Hematopoietic multipotent progenitor cell (in vitro differentiated cells): ENCODE measurements around the gene TLR5. TPM values are rescaled to one million over a fixed set of nuclear protein-coding genes. Genes with fewer than 3 reads are reported as not detected.
A peak's percentile ranks its signal among the peaks of the same experiment; 100 is the strongest.

Experiments used
- DNase-seq, 3 donors: peaks; one replicate each; pipeline ENCODE4 v3.0.0-alpha.2; 2011 to 2015; ENCODE audit warnings: low read depth in 2 of 3, low spot score in 2 of 3
- total RNA-seq: library from RNA; depleted of rRNA; stranded (reverse); fragments of >200 nt; gene quantifications from one replicate; pipeline ENCODE4 v1.2.3, GENCODE V29; 2012

TLR5 gene
- total RNA-seq, 1 donor, result under 0.01 TPM

GRCh38 chr1:223116950-223117349 lies 26.1 kb downstream of the TLR5 start:
- DNase-seq, result no peak

- no peak for DNase-seq
Observed at GRCh38 chr1:223114871-223115270, 28.2 kb downstream of the TLR5 start.

GRCh38 chr1:223110952-223111351 lies 32.1 kb downstream of the TLR5 start:
- no peak for DNase-seq

- DNase-seq, result no peak
Observed at GRCh38 chr1:223109581-223110026, 33.4 kb downstream of the TLR5 start.

GRCh38 chr1:223106856-223107255 lies 36.2 kb downstream of the TLR5 start:
- no peak for DNase-seq

- DNase-seq, result no peak
Observed at GRCh38 chr1:223105568-223105967, 37.5 kb downstream of the TLR5 start.

- DNase-seq, result no peak
Observed at GRCh38 chr1:223102797-223103533, 40.1 kb downstream of the TLR5 start.

- DNase-seq, result no peak
Observed at GRCh38 chr1:223097713-223098112, 45.3 kb downstream of the TLR5 start.

- no peak for DNase-seq
Observed at GRCh38 chr1:223095870-223096269, 47.2 kb downstream of the TLR5 start.

- DNase-seq, result no peak
Observed at GRCh38 chr1:223091896-223092295, 51.2 kb downstream of the TLR5 start.

- no peak for DNase-seq
Observed at GRCh38 chr1:223089250-223089649, 53.8 kb downstream of the TLR5 start.

- DNase-seq, result no peak
Observed at GRCh38 chr1:223088713-223089240, 54.3 kb downstream of the TLR5 start.

GRCh38 chr1:223087291-223088255 lies 55.5 kb downstream of the TLR5 start:
- DNase-seq, result no peak

GRCh38 chr1:223084464-223084866 lies 58.6 kb downstream of the TLR5 start:
- no peak for DNase-seq

GRCh38 chr1:223083831-223084230 lies 59.2 kb downstream of the TLR5 start:
- DNase-seq, result no peak

GRCh38 chr1:223082914-223083313 lies 60.1 kb downstream of the TLR5 start:
- DNase-seq, result no peak

- peak; percentile 41 to 91 (median 88) for DNase-seq
Observed at GRCh38 chr1:223081181-223081994, 61.7 kb downstream of the TLR5 start.

GRCh38 chr1:223079498-223079897 lies 63.5 kb downstream of the TLR5 start:
- DNase-seq, result no peak

- DNase-seq, result no peak
Observed at GRCh38 chr1:223077247-223077833, 65.7 kb downstream of the TLR5 start.

- no peak for DNase-seq
Observed at GRCh38 chr1:223076362-223076761, 66.7 kb downstream of the TLR5 start.
